ENCODE data around the gene SCAANT1. TPM values are rescaled to one million over a fixed set of nuclear protein-coding genes. Genes with fewer than 3 reads are reported as not detected.
A peak's percentile ranks its signal among the peaks of the same experiment; 100 is the strongest.

The SCAANT1 gene
- total RNA-seq, 4 donors from 2014 or later: not detected

DNA sequence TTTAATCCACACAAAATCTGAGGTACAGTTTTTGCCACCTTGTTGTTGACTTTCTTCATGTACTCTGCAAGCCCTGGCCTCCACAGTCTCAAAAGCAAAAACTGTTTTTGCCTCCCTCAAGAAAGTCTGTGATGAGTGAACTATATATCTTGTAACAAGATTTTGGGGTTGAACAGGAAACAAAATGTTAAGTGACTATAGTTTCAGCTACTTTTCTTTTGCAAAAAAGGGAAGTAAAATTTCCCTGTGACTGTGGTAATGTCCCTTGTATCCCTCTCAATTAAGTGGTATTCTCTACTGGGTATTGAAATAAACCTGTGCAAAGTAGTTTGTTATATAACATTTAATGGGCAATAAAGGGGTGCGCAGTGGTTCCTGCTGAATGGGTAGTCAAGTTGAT lies 21.3 kb upstream of the SCAANT1 start:
- H3K36me3 ChIP-seq: no peaks in the 10 kb centered on the region
- DNase-seq: no peak
- no peaks in the 10 kb centered on the region for H3K9me3 ChIP-seq
- no peak overlapping the region for H3K27ac ChIP-seq
- H3K27me3 ChIP-seq: no peaks in the 10 kb centered on the region
- intact Hi-C loops (cut with DNase I; ENCODE audit: low total_unique reads): no loop called here
- H3K4me1 ChIP-seq: peaks cover 0 to 6% of the 10 kb centered on the region in 2 donors
- H3K4me3 ChIP-seq: no peak overlapping the region
- TF ChIP-seq, protein P1, sequence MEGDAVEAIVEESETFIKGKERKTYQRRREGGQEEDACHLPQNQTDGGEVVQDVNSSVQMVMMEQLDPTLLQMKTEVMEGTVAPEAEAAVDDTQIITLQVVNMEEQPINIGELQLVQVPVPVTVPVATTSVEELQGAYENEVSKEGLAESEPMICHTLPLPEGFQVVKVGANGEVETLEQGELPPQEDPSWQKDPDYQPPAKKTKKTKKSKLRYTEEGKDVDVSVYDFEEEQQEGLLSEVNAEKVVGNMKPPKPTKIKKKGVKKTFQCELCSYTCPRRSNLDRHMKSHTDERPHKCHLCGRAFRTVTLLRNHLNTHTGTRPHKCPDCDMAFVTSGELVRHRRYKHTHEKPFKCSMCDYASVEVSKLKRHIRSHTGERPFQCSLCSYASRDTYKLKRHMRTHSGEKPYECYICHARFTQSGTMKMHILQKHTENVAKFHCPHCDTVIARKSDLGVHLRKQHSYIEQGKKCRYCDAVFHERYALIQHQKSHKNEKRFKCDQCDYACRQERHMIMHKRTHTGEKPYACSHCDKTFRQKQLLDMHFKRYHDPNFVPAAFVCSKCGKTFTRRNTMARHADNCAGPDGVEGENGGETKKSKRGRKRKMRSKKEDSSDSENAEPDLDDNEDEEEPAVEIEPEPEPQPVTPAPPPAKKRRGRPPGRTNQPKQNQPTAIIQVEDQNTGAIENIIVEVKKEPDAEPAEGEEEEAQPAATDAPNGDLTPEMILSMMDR (IDR thresholded peaks at IDR 0.05): no peak
- no peak for TF ChIP-seq POLR2A (IDR thresholded peaks at IDR 0.05)

DNA sequence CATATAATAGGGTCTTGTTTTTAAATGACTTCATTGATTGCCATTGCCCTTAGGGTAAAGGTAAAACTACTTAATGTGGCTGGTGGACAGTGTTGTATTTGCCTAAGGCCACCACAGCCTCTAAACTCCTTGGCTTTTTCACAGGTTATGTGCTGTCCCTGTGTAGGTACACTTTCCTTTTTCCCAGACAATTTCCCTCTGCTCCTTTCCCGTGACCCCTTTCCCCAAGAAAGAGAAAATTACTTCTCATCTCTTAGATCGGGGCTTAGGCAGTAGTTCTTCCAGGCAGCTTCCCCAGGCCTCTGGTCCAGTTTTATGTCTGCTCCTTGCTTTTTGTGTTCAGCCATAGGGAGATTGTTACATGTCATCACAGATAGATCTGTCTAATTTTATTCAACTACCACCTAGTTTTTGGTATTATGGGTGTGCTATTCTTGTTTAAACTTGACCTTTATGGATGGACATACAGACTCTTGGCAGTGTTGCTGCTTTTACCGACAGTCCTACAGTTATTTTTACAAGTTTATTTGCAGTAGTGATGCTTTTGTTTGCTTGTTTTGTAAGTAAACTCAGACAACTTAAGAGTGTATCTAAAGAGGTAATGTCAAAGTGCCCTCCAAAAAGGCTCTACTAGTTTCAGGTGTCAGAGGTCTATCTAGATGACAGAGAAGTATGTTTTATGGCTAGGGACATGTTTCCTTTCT lies 20.5 kb upstream of the SCAANT1 start:
- Histone ChIP-seq H3K9me3 (no peaks in the 10 kb centered on the region), H3K27me3 (no peaks in the 10 kb centered on the region), H3K27ac (peak overlapping the region in 1 of 2 donors; percentile 29), H3K4me1 (peaks cover 0 to 6% of the 10 kb centered on the region in 2 donors), H3K36me3 (no peaks in the 10 kb centered on the region), H3K4me3 (no peak overlapping the region)
- no peak for DNase-seq
- intact Hi-C loops (cut with DNase I; ENCODE audit: low total_unique reads): no loop called here
- TF ChIP-seq, protein P1 (IDR thresholded peaks at IDR 0.05): no peak
- no peak for TF ChIP-seq POLR2A (IDR thresholded peaks at IDR 0.05)

DNA sequence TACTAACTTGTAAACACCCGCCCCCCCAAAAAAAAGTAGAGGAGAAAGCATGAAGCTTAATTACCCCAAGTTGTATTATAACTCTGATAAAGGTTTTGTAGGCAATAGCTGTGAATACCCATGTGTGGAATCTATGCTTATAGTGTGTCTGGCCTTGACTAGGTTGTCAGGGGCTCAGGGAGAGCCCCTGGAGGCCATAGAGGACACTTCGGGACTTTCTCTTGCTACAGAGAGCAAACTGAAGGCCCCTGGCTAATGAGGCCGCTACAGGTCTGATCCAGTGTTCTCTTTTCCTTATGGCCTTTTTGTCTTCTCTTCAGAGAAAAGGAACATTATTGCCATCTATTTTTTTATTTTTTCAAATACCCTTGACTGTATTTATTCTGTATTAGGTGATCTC lies 19.1 kb upstream of the SCAANT1 start:
- intact Hi-C loops (cut with DNase I; ENCODE audit: low total_unique reads): no loop called here
- Histone ChIP-seq H3K36me3 (no peaks in the 10 kb centered on the region), H3K4me1 (peaks cover 0 to 6% of the 10 kb centered on the region in 2 donors), H3K4me3 (no peak overlapping the region), H3K9me3 (no peaks in the 10 kb centered on the region), H3K27ac (no peak overlapping the region), H3K27me3 (no peaks in the 10 kb centered on the region)
- TF ChIP-seq, protein P1 (IDR thresholded peaks at IDR 0.05): no peak
- no peak for TF ChIP-seq POLR2A (IDR thresholded peaks at IDR 0.05)
- DNase-seq: no peak

DNA sequence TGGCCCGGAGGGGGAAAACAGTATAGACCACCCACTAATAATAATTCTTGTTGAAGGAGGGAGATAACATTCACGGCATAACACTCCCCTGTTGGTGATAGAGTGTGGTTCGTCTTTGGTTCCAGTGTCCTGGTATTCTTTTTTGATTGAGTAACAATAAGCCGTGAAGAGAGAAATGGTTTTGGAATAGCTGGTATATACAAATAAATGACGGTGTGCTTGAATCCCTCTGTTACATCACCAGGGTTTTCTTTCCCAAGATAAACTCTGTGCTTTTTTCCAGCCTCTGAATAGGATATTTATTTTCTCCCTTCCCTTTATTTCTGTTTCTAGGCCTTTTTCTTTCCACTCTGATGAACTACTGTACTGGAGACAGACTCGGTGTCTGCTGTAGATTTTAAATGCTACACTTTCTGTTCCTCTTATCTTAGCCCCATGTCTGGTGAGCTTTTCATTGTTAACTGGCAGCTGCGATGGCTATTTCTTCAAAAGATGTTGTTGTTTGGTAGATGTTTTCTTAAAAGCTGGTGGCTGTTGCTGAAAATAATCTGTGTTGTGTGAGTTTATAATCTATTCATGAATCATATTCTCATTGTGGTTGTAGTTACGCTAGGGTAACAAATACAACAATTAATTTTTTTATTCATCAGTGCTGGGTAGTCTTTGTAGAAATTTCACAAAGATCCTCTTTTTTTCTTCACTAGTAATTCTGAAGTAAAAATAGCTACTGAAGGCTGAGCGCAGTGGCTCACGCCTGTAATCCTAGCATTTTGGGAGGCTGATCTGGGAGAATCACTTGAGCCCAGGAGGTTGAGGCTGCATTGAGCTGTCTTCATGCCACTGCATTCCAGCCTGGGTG lies 15.5 kb upstream of the SCAANT1 start:
- Histone ChIP-seq H3K4me1 (peaks cover 0 to 6% of the 10 kb centered on the region in 2 donors), H3K27ac (no peak overlapping the region), H3K27me3 (no peaks in the 10 kb centered on the region), H3K4me3 (no peak overlapping the region), H3K36me3 (no peaks in the 10 kb centered on the region), H3K9me3 (no peaks in the 10 kb centered on the region)
- no peak for TF ChIP-seq POLR2A (IDR thresholded peaks at IDR 0.05)
- TF ChIP-seq, protein P1 (IDR thresholded peaks at IDR 0.05): no peak
- DNase-seq: no peak
- intact Hi-C loops (cut with DNase I; ENCODE audit: low total_unique reads): no loop called here

DNA sequence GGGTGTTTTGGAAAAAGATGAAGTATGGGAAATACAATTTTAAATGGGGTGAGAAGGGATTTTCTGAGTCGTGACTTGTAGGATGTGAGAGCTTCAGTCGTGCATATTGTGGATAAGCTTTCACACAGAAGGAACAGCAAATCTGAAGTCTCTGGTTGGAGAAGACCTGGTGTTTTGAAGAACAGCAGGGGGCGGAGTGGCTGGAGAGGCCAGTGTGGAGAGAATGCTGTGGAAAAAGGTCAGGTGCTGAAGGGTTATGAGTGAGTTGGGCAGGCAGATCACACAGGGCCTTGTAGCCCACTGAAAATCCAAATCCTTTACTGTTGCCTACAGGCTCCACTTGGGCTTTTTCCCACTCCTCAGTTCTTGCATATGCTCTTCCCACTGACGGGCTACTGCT lies 14.1 kb upstream of the SCAANT1 start:
- intact Hi-C loops (cut with DNase I; ENCODE audit: low total_unique reads): no loop called here
- Histone ChIP-seq H3K9me3 (no peaks in the 10 kb centered on the region), H3K4me3 (no peak overlapping the region), H3K27ac (no peak overlapping the region), H3K36me3 (no peaks in the 10 kb centered on the region), H3K4me1 (peaks cover 0 to 1% of the 10 kb centered on the region in 2 donors), H3K27me3 (no peaks in the 10 kb centered on the region)
- no peak for TF ChIP-seq POLR2A (IDR thresholded peaks at IDR 0.05)
- TF ChIP-seq, protein P1 (IDR thresholded peaks at IDR 0.05): no peak
- no peak for DNase-seq
